GM18907 (cell line): ENCODE measurements around the gene FOXI1.
"Not testable (repeated sequence)": the region's sequence is repeated elsewhere in the genome, so short reads cannot be mapped to it uniquely, and the experiment has no call there.

ENCODE experiments used
- ATAC-seq: cut with Tn5 transposase; IDR thresholded peaks from one replicate; pipeline ENCODE4 v1.9.1; 2021; ENCODE audit warnings: mild to moderate bottlenecking, moderate library complexity; ENCODE audit not compliant: unreplicated experiment

The FOXI1 gene

DNA sequence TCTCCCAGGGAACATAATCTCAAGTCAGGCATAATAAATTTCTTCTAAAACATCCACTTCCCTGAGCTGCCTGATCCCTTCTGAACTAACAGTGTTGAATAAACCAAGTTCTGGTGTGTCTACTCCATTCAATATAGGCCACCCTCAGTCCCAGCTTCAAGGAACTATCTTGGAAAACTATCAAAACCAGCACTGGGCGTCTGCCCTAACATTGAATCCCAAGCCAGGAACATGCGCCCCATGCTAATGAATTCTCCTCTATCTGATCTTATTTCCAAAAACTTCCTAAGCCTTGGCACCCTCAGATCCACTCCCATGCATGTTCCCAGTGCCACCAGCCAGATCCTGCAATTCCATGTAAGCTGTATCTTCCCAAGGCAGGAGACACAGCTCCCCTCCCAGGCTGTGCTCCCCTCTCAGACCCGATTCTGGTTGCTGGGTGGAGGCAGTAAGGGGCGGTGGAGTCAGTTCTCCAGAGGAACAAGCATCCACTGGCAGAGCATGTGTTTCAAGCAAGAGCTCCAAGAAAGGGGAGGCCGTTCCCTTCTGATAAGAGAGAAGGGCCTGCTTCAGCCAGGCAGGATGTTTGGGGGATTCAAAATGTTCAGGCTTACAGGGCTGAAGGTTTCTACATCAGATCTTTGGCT is 13.1 kb upstream of the FOXI1 start:
- no peak for ATAC-seq

DNA sequence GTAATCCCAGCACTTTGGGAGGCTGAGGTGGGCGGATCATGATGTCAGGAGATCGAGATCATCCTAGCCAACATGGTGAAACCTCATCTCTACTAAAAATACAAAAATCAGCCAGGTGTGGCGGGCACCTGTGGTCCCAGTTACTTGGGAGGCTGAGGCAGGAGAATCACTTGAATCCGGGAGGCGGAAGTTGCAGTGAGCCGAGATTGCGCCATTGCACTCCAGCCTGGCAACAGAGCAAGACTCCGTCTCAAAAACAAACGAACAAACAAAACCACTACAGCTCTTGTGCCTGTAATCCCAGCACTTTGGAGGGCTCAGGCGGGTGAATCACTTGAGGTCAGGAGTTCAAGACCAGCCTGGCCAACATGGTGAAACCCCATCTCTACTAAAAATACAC is 11.4 kb upstream of the FOXI1 start:
- ATAC-seq: not testable (repeated sequence)

DNA sequence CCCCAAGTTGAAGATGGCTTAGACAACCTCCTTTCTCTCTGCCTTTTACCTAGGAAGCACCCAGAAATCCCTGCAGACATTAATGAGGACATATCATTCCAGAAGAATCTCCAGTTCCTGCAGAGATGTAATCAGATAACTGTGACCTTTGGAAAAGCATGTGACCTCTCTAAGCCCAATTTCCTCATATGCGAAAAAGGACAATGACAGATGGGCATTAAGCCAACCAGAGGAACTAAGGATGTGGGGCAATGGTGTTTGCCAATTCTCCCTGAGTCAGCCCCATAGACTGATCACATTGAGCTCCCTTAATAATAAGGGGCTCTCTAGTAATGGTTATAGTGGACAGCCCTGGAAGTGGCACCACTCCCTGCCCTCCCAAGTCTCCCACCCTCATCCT is 10.1 kb upstream of the FOXI1 start:
- no peak for ATAC-seq

DNA sequence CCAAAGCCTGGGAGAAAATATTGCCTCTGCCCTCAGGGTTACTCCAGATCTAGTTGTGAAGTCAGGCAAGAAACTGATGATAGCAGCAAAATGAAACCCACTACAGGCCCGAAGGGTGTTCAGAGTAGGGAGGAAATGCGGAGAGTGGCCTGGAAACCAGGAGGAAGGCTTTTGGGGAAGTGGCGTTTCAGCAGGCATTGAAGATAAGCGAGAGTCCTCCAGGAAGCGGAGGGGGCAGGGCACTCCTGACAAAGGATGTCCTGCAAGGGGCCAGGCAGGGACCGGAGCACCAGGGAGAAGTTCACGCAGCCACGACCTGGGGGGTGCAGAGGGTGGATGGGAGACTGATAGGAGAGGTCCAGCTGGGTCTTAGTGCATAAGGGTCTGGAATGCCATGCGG is 7.8 kb upstream of the FOXI1 start:
- no peak for ATAC-seq

DNA sequence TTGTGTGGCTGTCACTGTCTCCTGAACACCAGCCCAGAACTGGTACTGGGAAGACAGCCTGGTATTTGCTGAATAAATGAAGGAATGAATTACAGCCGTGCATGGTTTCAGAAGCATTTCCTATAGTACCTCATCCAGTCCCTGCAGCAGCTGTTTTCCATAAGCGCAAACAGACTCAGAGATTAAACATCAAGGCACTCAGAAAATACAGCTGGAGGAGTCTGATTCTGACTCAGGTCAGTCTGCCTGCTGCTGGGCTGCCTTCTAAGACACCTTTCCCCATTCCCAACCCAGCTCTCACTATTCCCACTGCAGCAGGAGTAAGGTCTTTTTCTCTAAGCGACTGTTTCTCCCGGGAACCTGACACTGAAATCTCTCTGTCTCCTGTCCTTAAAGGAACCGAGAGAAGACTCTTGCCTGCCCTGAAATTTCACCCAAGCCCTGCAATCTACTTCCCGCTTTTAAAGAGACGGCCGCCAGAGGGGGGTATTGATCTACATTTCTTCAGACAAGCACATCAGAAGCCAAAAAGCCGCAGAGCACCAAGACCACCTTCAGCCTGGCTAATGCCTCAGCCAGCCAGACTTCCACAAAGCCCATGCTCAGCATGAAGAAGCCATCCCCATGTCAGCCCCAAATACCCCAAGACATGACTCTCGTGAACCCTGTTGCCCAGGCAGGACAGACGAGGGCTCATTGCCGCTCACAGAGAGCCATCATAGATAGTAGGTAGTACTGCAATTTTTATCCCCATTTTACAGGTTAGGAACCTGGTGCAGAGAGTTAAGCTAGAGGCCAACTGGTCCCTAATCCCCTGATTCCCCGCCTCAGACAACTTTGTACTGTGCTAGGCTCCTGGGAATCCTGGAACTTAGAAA is 5.4 kb upstream of the FOXI1 start:
- ATAC-seq: peak; percentile 68

DNA sequence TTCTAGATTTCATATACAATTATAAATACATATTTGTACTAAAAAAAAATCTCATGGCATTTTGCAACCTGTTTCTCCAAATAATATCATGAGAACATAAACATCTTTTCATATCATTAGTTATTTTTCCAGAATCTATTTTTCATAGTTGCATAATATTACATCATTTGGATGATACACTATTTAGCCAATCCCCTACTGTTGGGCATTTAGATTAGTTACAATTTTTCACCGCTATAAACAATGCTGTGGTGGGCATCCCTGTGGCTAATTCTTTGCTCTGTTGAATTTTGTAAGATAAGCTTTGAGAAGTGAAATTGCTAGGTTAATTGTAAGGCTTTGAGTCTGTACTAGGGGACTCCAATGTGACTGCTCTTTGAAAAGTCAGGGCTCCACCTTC is 2.2 kb upstream of the FOXI1 start:
- no peak for ATAC-seq

DNA sequence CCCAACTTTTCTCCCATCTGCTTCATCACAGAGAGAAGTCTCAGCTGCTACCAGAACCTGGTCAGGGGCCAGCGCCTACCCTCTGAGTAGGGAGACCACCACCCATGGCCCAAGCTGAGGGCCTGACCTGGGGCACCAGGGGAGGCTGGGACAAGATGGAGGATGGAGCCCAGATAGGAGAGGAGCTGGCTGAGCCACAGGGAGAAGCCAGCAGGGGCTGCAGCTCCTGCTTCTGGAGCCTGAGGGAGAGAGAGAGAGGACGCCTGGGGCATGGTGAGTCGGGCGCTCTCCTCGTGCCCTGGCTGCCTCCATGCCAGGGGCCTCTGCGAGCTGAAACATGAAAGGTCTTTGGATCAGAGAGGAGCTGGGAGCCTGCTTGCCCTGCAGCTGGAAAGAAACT is 1.4 kb upstream of the FOXI1 start:
- ATAC-seq: no peak

DNA sequence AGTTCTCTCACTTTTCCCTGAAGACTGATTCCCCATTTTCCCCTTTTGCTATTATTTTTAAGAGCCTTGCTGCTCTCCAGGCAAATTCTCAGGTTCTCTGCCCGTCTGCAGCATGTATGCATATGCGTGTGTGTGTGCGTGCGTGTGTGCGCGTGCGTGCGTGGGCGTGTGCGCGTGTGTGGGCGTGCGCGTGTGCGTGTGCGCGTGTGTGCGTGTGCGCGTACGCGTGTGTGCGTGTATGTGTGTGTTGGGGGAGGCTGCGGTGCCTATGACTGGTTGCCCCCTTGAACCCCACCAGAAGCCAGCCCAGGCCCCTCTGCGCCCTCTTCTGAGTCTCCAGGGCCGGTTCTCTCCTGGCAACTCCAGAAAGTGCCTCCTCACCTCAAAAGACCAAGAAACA is 987 bp upstream of the FOXI1 start:
- no peak for ATAC-seq

DNA sequence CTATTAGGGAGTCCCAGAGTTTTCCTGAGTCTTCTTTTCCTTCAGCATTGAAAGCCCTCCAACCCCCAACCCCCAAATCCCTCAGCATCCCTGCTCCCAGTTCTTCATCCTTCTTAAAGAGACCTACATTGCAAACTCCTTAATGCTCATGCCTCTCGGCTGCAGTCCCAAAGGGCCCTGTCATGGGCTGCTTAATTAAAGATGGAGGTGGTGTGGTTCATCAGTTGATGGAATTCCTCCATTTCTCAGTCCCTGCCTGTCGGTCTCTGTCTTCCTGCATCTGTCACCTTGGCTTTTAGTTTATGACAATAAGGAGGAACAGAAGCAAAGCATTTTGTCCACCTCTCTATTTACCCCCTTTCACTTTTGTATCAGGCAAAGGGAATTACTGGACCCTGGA is 2.0 kb downstream of the FOXI1 start:
- ATAC-seq: no peak

DNA sequence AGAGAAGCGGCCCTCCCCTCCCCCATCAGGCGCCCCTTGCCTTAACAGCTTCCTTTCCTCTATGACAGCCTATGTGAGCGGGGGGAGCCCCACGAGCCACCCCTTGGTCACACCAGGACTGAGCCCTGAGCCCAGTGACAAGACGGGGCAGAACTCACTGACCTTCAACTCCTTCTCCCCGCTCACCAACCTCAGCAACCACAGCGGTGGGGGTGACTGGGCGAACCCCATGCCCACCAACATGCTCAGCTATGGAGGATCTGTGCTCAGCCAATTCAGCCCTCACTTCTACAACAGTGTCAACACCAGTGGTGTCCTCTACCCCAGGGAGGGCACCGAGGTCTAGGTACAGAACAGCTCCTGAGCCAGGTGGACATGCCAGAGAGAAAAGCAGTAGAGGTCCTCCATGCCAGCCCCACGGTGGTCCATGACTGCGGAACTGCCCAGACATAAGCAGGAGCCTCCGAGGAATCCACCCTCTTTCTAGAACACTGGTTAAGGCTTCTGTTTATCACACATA is 2.6 kb downstream of the FOXI1 start:
- no peak for ATAC-seq

DNA sequence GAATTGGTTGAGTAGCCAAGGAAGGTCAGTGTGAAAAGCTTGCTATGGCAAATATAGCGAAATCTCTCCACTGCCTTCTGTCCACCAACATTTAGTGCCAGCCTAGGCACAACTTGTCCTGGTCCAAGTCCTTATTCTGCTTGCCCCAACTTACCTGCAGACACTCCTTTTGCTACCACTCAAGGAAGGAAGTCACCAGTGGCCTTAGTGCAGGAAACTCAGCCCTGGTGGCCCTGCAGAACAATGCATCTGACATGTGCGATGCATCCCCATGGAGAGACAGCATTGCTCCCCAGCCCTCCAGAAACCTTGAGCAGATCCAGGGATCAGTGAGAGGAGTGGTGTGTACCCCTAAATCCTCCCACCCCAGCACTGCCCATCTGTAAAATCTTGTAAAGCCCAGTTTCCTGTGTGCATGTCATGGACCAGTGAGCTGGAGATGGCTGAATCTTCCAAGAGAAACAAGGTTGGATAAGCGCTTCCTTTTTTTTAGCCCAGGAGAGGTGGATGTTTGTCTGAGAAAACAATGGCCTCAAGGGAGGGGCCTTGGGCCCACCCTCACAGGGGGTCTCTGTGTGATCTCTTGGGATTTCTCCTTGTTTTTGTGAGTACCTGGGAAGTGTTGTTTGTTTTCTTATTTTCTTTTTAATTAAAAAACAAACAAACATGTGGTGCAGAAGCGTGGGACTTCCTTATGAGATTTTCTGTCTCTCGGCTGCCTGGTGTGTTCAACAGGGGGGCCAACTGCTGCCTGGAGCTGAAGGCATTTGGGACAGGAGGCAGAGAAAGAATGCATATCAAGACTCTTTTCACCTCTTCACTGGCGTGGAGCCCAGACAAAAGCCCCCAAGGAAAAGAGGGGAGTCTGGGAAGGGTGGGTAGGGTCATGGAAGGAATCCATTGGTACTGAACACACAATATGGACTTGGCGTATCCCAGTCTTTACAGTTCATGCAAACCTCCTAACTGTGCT is 3.6 kb downstream of the FOXI1 start:
- no peak for ATAC-seq

DNA sequence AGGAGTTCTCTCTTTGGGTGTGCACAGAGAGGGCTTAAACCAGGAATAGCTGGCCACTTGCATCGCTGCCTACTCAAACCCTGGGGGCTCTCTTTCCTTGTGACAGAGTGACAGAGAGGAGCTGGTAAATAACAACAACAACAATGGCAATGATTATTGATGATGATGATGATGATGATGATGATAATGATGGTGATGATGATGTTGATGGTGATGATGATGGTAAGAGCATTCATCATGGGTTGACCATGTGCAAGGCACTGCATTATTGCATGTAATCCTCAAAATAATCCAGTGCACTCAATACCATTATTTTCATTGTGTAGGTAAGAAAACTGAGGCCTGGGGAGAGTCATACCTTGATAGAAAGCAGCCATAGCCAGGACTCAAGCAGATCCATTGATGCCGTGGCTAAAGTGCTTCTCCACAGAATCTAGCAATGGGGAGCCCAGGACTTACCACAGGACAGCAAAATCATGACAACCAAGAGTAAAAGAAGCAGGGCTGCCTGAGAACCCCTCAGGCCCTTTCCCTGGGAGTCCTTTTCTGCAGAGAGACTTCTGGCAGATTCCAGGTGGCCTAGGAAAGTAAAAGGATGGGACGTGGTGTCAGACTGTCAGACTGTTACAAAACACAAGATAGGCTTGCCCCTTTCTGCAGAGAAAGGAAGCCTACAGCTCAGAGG is 4.8 kb downstream of the FOXI1 start:
- no peak for ATAC-seq

DNA sequence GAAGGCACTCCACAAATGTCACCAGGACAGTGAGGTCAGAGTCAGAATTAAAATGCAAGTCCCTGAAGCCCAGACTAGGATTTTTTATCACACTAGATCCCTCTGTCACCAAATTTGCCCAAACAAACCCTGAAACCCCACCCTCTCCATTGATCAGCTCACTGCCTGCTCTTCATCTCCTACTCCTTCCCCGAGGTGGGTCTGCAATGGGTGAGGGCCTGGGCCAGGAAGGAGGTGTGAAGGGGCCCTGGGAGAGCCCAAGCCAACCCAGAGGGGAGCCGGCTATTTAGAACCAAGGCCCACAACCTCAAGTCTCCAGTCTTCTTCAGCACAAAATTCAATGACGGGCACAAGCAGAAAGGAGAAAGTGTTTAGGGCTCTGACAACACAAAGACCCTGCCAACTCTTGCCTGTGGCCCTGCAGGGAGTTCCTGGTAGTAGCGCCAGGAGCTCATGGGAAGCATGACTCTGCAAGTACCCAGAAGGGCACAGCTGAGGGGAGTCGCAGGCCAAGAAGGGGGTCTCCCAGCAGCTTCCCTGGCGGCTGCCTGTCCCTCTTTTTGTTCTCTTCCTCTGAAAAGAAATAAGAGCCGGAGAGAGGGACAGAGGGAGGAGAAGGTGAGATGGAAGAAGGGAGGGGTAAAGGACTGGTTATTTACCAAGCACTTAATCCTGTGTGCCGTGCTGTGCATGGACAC is 5.5 kb downstream of the FOXI1 start:
- no peak for ATAC-seq

DNA sequence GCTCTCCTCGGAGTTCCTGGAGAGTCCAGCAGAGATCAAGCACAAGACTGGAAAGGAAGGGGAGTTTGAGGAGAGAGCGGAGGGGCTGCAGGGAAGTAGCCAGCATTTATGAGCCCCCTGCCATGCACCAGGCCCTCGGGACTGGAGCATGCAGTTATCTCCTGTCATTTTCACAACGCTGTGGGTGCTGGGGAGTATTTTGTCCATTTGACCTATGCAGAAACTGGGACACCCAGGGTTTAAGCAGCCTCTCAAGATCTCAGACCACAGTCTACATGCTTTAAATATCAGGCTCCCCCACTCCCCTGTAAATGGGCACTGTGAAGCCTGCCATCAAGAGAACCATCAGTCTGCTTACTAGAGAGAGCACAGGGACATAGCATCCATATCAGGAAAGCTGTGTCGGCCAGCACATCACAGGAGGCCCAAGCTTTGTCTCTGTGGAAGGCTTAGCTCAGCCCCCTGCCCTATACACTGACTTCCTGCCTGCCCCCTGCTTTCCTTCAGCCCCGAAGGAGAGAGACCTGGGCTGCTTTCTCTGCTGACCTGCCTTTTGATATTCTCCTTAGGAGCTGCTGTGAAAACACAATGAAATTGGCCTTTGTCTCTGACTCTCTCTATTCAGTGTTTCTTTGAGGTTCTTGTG is 7.3 kb downstream of the FOXI1 start:
- no peak for ATAC-seq

DNA sequence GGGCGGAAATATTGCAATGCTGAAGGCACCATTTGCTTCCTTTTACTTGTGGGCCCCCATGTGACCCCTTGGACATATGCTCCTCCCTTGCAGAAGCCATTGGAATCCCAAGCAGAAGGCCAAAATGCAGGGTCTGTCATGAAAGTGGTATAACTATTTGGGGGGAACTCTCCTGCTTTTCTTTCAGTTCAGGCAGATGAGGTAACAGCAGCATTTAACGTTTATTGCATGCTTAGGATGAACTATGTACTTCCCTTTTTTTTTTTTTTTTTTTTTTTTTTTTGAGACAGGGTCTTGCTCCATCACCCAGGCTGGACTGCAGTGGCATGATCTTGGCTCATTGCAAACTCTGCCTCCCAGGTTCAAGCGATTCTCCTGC is 7.8 kb downstream of the FOXI1 start:
- no peak for ATAC-seq

DNA sequence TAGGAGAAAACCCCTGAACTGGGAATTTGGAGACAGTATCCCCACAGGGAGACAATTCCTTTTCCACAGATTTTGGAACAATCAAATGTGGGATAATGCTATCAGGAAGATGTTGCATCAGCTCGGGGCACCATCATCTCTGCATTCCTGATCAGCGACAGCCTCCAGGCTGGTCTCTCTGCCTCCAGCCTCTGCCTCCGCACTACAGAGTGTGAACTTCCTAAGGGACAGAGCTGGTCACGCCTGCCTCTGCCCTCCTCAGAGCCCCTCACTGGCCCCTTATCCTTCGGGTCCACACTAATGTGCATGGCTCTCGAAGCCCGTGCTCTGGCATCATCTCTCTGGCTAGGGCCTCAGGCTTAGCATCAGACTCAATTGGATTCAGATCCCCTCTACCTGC is 8.6 kb downstream of the FOXI1 start:
- ATAC-seq: no peak

DNA sequence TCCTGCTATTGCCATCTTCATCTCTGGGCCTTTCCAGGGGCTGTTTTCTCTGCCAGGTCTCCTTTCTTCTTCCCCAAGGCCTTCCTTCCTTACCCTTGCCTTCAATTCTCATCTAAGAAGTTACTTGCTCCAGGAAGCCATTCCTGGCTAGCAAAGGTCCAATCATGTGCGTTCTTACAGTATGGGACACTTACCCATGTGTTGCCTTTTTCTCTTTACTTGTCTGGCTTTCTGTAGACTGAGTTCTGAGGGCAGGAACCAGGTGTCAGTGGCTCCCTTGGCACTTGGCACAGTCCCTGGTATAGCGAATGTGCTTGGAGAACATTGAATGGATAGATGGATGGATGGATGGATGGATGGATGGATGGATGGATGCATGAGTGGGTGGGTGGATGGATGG is 10.2 kb downstream of the FOXI1 start:
- ATAC-seq: no peak

DNA sequence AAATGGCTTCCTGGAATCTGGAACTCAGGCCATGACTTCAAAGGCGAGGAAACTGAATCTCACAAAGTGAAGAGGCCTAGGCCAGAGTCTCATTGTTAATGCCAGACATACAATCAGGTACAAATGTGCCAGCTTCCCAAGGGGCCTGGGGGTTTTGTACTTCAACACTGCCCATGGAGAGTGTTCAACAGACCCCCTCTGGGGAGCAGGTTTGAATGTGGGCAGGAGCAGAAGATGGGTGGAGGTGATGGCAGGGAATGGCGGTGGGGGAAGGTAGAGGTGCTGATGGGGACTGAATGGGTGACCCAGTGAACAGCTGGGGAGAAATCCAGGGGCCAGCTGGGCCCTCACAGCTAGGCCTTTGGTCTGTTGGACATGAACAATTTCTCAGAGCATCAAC is 12.0 kb downstream of the FOXI1 start:
- no peak for ATAC-seq

DNA sequence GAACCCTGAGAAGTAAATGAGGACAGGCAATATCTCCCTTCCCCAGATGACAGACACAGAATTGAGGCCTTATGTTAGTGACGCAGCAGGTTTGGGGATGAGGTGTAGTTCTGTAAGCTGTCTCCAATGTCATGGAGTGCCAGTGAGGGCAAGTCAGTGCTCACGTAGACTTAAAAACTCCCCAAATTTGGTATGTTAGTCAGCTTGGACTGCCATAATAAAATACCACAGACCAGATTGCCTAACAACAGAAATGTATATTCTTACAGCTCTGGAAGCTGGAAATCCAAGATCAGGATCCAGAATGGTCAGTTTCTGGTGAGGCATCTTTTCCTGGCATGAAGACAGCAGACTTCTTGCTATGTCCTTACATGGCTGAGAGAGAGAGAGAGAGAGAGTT is 14.9 kb downstream of the FOXI1 start:
- no peak for ATAC-seq

DNA sequence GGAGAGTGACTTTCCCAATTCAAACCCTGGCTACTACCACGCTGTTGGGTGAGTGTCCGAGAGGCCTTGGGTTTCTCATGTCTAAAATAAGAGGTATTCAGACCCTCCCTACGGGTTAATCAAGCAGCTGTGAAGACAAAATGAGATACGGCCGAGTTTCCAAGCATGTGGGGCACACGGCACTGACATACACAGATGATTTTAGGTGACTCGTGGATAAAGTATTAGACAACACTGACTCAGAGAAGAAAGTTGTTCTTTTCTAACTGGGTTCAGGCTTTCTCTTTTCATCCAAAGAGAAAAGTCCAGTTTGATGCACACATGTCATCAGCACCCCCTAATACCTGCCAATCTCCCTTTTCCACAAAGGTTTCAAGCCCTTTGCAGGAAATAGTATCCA is 15.6 kb downstream of the FOXI1 start:
- ATAC-seq: no peak
